HG03457 (cell line): ENCODE data around the gene NACC2.

ENCODE experiments used
- ATAC-seq: cut with Tn5 transposase; IDR thresholded peaks from one replicate; pipeline ENCODE4 v1.9.1; 2021; ENCODE audit warnings: moderate number of reproducible peaks; ENCODE audit not compliant: unreplicated experiment

The NACC2 gene

DNA sequence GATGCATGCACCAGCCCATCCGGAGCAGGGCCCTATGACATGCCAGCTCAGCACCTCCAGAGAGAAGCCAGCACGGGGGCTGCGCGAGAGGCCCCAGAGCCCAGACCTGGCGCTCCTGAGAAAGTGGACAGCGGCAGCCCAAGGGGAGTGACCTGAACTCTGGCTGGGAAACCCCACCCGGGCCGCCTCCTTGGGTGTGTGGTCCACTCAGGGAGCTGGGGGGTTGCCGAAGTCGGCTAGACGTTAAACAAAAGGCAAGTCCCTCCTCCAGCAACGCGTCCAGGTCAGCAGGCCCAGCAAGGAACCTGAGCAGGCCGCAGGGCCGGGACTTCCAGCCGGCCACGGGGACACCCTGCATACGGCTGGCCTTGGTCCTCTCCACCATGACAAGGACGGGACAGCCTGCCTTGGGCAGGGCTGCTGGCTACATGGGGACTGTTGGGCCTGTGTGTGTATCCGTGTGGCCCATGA, 35.7 kb downstream of the NACC2 start:
- ATAC-seq, result no peak

GRCh38 chr9:136058801-136059302, 36.2 kb downstream of the NACC2 start:
- no peak for ATAC-seq

DNA sequence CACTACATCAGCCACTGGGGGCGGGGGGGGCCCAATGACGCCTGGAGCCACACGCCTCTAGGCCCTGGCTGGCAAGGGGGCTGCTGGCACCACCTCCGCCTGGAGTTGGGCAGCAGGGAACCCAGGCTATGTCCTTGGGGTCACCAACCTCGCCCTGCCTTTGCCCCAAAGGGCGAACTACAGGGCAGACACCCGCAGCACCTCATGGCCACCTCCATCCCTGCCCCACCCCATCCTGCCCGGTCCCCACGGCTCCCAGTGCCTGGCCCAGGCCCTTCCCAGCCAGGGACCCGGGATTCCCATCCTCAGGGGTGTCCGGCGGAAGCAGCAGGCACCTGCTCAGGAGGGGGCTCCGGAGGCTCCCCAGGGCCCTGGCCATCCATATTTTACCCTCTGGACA, 37.0 kb downstream of the NACC2 start:
- no peak for ATAC-seq

- ATAC-seq, result no peak
Observed at GRCh38 chr9:136057236-136058081, 37.6 kb downstream of the NACC2 start.

GRCh38 chr9:136056546-136057235, 38.4 kb downstream of the NACC2 start:
- no peak for ATAC-seq

- ATAC-seq, result no peak
Observed at GRCh38 chr9:136055715-136056545, 39.2 kb downstream of the NACC2 start.

- no peak for ATAC-seq
Observed at GRCh38 chr9:136054798-136055714, 40.0 kb downstream of the NACC2 start.

DNA sequence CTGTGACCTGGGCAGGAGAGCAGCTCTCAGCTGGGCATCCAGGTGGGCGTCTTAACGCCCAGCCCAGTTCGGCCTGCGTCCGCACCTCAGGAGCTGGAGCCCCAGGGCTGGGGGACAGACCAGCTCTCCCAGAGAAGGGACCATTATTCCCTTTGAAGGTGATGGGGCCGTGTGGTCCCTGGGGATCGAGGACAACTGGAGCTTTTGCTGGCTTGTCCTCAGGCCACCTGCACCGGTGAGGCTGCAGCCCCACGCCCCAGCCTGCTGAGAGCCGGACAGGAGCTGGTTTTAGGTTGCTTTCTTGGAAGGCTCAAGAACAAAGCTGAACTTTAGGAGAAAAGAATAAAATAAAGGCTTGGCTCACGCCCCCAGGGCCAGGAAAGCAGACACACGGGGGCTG, 40.9 kb downstream of the NACC2 start:
- ATAC-seq, result no peak

DNA sequence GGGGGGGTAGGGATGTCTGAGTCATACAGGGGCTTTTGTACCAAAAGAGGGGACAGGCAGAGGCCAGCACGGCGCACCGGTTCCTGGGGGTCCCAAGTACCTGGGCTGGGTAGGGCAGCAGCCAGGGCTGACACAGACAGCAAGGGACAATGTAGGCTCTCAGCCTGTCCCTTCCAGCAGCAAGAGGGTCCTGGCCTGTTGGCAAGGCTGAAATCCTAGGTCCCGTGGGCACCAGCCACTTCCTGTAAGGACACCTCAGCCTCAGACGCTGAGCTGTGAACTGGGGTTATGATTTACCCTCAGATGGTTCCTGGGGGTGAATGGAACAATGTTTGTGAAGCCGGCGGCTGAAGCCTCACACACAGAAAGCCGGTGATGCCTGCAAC, 41.3 kb downstream of the NACC2 start:
- no peak for ATAC-seq

- no peak for ATAC-seq
Observed at GRCh38 chr9:136052991-136053756, 41.9 kb downstream of the NACC2 start.

GRCh38 chr9:136052472-136052880, 42.6 kb downstream of the NACC2 start:
- ATAC-seq, result no peak

- ATAC-seq, result no peak
Observed at GRCh38 chr9:136051837-136052471, 43.1 kb downstream of the NACC2 start.

DNA sequence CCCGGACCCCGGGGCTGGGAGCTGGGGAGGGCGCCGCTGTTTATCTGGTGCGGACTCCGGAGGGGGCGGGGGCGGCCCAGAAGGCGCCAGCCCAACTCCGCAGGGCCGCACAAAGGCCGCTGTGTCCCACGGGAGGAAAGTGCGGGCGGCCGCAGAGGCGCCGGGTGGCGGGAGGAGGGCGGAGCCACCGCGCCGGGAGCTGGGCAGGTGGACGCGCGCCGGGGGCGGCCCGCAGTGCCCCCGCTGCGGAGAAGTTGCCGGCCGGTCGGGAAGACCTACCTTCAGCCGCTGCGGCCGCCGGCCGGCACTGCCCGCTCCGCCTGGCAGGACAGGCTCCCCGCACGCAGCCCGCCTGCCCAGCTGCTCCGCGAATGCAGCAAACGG, 43.6 kb downstream of the NACC2 start:
- no peak for ATAC-seq

DNA sequence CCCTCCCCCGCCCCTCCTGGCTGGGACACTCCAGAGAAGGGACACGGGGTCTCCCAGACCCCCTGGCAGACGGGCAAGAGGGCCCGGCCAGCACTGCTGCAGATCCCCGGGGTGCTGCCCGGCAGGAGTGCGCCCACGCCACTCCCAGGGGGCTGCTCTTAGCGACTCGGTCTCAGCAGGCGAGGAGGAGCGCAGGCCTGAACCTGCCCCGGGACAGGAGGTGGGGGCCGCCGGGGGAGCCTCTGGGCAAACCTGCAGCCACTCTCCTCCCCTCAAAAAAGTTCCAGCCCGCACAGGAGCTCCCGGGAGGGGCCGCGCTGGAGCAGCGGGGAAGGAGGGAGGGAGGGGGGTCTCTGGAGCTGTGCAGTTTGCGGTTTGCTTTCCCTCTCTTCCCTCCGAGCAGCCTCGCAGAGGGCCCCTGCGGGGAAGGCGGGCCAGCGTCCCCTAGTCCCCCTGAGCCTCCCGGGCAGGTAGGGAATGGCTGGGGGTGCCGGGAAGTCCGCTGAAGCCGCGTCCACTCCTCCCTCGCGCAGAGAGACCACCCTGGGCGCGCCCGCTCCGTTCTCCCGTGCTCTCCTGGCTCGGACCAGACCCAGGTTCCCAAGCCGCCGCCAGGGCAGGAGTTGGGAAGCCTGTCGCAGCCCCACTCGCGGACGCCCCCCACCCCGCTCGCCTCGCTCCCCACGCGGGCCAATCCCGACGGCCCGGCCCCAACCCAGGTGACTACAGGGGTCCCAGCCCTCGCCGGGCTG, 44.2 kb downstream of the NACC2 start:
- ATAC-seq, result no peak

DNA sequence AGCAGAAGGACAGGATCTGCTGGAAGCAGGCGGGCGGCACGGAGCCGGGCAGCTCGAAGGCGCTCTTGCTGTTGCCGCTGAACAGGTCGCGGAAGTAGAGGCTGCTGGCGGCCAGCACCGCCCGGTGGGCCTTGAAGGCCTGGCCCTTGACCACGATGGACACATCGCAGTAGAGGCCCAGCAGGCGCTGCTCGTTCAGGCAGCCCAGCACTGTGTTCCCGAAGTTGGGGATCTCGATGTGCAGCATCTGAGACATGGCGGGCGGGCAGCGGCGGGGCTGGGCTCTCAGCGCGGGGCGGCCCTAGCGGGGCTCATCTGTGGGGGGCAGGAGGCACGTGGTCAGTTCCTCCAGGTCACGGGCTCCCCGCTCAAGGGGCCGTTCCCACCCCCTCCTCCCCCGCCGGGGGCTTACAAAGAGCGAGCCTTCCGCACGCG, 44.8 kb downstream of the NACC2 start:
- no peak for ATAC-seq

DNA sequence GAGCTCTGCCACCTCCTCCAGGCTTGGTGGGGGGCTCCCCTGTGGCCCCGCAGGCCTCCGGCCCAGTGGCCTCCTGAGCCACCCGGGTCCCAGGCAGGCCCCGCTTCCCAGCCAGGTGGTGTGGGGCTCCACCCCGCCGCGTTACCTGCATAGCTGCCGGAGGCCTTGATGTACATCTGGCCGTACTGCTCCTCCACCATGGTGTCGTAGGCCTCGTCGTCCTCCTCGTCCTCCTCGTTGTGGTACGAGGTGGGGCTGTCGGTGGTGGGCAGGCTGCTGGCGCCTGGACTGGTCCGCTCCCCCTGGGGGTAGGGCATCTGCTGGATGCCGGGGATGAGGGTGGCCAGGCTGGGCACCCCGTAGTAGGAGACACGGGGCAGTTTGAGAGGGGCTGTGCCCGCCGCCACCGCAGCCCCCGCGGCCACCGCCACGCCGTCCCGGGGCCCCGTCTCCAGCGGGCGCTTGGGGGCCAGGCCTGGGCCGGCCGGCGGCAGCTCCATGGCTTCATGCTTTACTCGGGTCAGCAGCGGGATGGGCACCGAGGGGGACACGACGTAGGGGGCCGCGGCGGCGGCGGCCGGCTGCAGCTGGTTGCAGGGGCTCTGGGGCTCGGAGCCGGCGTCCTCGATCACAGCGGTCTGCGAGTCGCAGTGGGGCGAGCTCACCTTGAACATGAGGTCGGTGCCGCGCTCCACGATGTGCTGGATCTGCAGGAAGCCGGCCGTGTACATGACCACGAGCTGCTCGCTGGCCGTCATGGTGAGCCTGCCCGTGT, 45.4 kb downstream of the NACC2 start:
- ATAC-seq, result no peak
